Lower leg skin (tissue), 4 donors: ENCODE results near the gene PSMD6. TPM values are rescaled to one million over a fixed set of nuclear protein-coding genes. Genes with fewer than 3 reads are reported as not detected.

Source experiments
- DNase-seq, 2 donors: peaks; one replicate each; pipeline ENCODE4 v3.0.0-alpha.2; 2019; ENCODE audit warnings: low spot score in 2 of 2
- H3K4me3 ChIP-seq: fragments of 200-600 bp; sonication (generic); 2 replicates; pipeline ENCODE4 v1.5.1; 2017; ENCODE audit warnings: mild to moderate bottlenecking, low read depth; ENCODE audit not compliant: poor library complexity, severe bottlenecking
- CTCF ChIP-seq, 3 donors: fragments of 450-650 bp; IDR thresholded peaks; one replicate each; pipeline ENCODE4 v1.5.1; 2016; ENCODE audit warnings: antibody characterized with exemption in 3 of 3, mild to moderate bottlenecking in 3 of 3, moderate library complexity in 2 of 3
- POLR2A ChIP-seq, 2 donors: fragments of 450-650 bp; IDR thresholded peaks; one replicate each; pipeline ENCODE4 v1.6.1; 2016 to 2017; ENCODE audit warnings: antibody characterized with exemption in 2 of 2, mild to moderate bottlenecking in 1 of 2, moderate library complexity in 1 of 2
- WGBS, 2 donors: methylation state at CpG; one replicate each; pipeline ENCODE4 v1.1.5; 2018; 5-methylcytosine and 5-hydroxymethylcytosine counted together
- intact Hi-C: fragments of 100-400 bp; cut with DNase I; formaldehyde crosslinking; loops from one replicate; pipeline ENCODE4 v1.15.0; 2023; ENCODE audit warnings: low total_unique reads
- total RNA-seq, 4 donors: library from RNA; depleted of rRNA; stranded (reverse); fragments of >200 nt; gene quantifications; one replicate each; pipeline ENCODE4 v1.1.0, GENCODE V29; 2016

Gene PSMD6
- total RNA-seq, 4 donors from 2014 or later: 61.6 to 81.2 (median 67.1) TPM

GRCh38 chr3:64008487-64009351 is 14.6 kb downstream of the PSMD6 start:
- TF ChIP-seq POLR2A (IDR thresholded peaks at IDR 0.05): no peak
- no peak for TF ChIP-seq CTCF (IDR thresholded peaks at IDR 0.05)
- no peak overlapping the region for H3K4me3 ChIP-seq
- intact Hi-C loops: no loop called here
- DNase-seq: no peak
- WGBS, 2 donors: 53 to 59% methylated on average over 7 of the region's 7 CpGs

GRCh38 chr3:64008017-64008416 is 15.3 kb downstream of the PSMD6 start:
- TF ChIP-seq CTCF (IDR thresholded peaks at IDR 0.05) (no peak), POLR2A (IDR thresholded peaks at IDR 0.05) (no peak)
- 73 to 76% methylated on average over 2 of the region's 2 CpGs for WGBS, 2 donors
- no peak overlapping the region for H3K4me3 ChIP-seq
- DNase-seq: no peak
- intact Hi-C loops: no loop called here

GRCh38 chr3:64003589-64003988 is 19.7 kb downstream of the PSMD6 start:
- WGBS, 2 donors: 82% methylated on average over 2 of the region's 2 CpGs
- DNase-seq: no peak
- no peak for TF ChIP-seq POLR2A (IDR thresholded peaks at IDR 0.05)
- TF ChIP-seq CTCF (IDR thresholded peaks at IDR 0.05): no peak
- intact Hi-C loops: no loop called here
- no peak overlapping the region for H3K4me3 ChIP-seq

GRCh38 chr3:64002233-64002632 is 21.1 kb downstream of the PSMD6 start:
- DNase-seq: no peak
- TF ChIP-seq POLR2A (IDR thresholded peaks at IDR 0.05): no peak
- TF ChIP-seq CTCF (IDR thresholded peaks at IDR 0.05): no peak
- H3K4me3 ChIP-seq: no peak overlapping the region
- 90 to 96% methylated on average over 4 of the region's 4 CpGs for whole genome bisulfite sequencing, 2 donors
- intact Hi-C loops: no loop called here

- intact Hi-C loops: no loop called here
- 80 to 89% methylated on average over 9 of the region's 9 CpGs for WGBS, 2 donors
- no peak for DNase-seq
- no peak overlapping the region for H3K4me3 ChIP-seq
- no peak for TF ChIP-seq CTCF (IDR thresholded peaks at IDR 0.05)
- TF ChIP-seq POLR2A (IDR thresholded peaks at IDR 0.05): no peak
These were observed 22.7 kb downstream of the PSMD6 start for GRCh38 chr3:64000453-64001055.
